ENCODE data around the gene PLA2G4D. TPM values are rescaled to one million over a fixed set of nuclear protein-coding genes. Genes with fewer than 3 reads are reported as not detected.

Gene PLA2G4D
- total RNA-seq, 1 donor from 2014 or later, result not detected

DNA sequence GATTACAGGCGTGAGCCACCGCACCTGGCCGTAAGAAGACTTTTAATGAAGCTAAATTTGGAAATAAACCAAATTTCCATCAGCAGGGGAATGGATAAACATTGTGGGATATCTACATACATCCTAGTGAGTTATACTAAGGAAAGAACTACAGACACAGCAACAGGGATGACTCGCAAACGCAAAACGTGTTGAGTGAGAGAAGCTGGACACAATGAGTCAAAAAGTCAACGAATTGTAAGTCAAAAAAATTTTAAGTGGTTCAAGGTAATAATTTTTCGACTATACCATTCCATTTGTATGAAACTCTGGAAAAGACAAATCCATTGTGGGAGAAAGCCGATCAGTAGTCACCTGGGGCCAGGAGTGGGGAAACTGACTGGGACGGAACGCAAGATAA, 42.2 kb upstream of the PLA2G4D start:
- Histone ChIP-seq H3K9ac (ENCODE audit: low read depth in 1 of 3, low read length in 3 of 3) (no peak overlapping the region), H3K4me1 (ENCODE audit: control insufficient read depth in 3 of 3, insufficient read depth in 3 of 3, low read length in 3 of 3) (peaks cover 0 to 2% (median 0%) of the 10 kb centered on the region in 3 donors), H3K27me3 (ENCODE audit: control insufficient read depth in 3 of 3, insufficient read depth in 3 of 3, low read length in 3 of 3) (no peaks in the 10 kb centered on the region), H3K36me3 (ENCODE audit: control insufficient read depth in 3 of 3, insufficient read depth in 3 of 3, low read length in 3 of 3) (no peaks in the 10 kb centered on the region), H3K4me3 (ENCODE audit: low read length in 3 of 3) (no peak overlapping the region), H3K27ac (ENCODE audit: low read depth, low read length) (no peak overlapping the region), H3K9me3 (ENCODE audit: control insufficient read depth in 3 of 3, low read length in 3 of 3) (no peaks in the 10 kb centered on the region)

DNA sequence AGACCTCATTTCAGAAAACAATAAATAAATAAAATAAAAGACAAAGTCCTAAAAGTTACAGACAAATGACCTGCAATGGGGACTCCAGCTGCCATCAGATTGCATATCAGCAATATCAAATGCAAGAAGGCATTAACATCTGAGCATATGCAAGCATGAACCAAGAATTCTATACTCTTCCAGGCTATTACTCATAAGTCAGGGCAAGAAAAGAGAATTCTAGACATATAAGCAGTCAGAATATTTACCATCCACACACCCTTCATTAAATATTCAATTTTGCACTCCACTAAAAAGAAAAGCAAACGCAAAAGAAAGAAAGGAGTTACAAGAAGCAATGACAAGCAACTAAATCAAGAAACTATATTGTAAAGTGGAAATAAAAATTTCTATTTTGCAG, 41.0 kb upstream of the PLA2G4D start:
- Histone ChIP-seq H3K27me3 (ENCODE audit: control insufficient read depth in 3 of 3, insufficient read depth in 3 of 3, low read length in 3 of 3) (peaks cover 0 to 6% (median 0%) of the 10 kb centered on the region in 3 donors), H3K4me3 (ENCODE audit: low read length in 3 of 3) (no peak overlapping the region), H3K36me3 (ENCODE audit: control insufficient read depth in 3 of 3, insufficient read depth in 3 of 3, low read length in 3 of 3) (no peaks in the 10 kb centered on the region), H3K27ac (ENCODE audit: low read depth, low read length) (no peak overlapping the region), H3K4me1 (ENCODE audit: control insufficient read depth in 3 of 3, insufficient read depth in 3 of 3, low read length in 3 of 3) (peaks cover 0 to 2% (median 0%) of the 10 kb centered on the region in 3 donors), H3K9ac (ENCODE audit: low read depth in 1 of 3, low read length in 3 of 3) (no peak overlapping the region), H3K9me3 (ENCODE audit: control insufficient read depth in 3 of 3, low read length in 3 of 3) (no peaks in the 10 kb centered on the region)

DNA sequence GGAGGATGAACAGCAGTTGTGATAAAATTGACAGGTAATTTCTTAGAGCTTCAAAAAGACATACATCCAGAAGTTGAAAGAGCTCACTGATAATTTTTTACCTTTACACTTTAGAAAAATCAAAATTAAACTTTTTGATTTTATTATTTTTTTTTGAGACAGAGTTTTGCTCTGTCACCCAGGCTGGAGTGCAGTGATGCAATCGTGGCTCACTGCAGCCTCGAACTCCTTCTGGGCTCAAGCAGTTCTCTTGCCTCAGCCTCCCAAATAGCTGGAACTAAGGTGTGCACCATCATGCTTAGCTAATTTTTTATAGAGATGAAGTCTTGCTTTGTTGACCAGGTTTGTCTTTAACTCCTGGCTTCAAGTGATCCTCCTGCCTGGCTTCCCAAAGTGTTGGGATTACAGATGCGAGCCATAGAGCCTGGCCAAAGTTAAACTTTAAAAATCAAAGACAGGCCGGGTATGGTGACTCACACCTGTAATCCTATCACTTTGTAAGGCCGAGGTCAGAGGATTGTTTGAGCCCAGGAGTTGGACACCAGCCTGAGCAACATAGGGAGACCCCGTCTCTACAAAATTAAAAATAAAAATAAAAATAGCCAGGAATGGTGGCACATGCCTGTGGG, 40.4 kb upstream of the PLA2G4D start:
- Histone ChIP-seq H3K27ac (ENCODE audit: low read depth, low read length) (no peak overlapping the region), H3K4me3 (ENCODE audit: low read length in 3 of 3) (no peak overlapping the region), H3K9me3 (ENCODE audit: control insufficient read depth in 3 of 3, low read length in 3 of 3) (no peaks in the 10 kb centered on the region), H3K4me1 (ENCODE audit: control insufficient read depth in 3 of 3, insufficient read depth in 3 of 3, low read length in 3 of 3) (peaks cover 0 to 2% (median 0%) of the 10 kb centered on the region in 3 donors), H3K27me3 (ENCODE audit: control insufficient read depth in 3 of 3, insufficient read depth in 3 of 3, low read length in 3 of 3) (peaks cover 0 to 10% (median 0%) of the 10 kb centered on the region in 3 donors), H3K9ac (ENCODE audit: low read depth in 1 of 3, low read length in 3 of 3) (no peak overlapping the region), H3K36me3 (ENCODE audit: control insufficient read depth in 3 of 3, insufficient read depth in 3 of 3, low read length in 3 of 3) (no peaks in the 10 kb centered on the region)

DNA sequence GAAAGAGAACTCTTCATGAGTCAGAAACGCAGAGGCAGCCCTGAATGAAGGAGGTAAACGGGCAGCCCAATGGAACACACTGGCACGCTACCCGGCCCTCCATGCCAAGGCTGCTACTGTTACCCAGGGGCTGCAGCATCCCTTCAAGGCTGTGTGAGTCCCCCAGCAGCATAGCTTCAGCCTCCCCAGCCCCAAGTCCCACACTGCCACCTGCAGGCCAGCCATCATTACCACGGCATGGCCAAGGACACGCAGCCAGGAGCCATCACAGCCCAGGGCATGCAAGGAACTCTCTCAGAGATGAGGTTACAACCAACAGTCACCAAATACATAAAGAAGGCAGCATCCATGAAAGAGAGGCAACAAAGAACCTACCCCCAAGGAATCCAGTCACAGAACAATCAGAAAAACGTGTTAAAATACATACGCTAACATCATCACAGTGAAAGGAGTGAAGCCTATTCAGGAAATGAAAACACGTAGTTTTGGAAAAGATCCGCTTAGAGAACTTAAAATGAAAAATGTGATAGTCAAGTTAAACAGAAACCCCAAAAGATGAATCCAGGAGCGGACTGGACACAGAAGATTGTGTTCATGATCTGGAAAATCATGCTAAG, 39.6 kb upstream of the PLA2G4D start:
- no peaks in the 10 kb centered on the region for H3K36me3 ChIP-seq (ENCODE audit: control insufficient read depth in 3 of 3, insufficient read depth in 3 of 3, low read length in 3 of 3)

DNA sequence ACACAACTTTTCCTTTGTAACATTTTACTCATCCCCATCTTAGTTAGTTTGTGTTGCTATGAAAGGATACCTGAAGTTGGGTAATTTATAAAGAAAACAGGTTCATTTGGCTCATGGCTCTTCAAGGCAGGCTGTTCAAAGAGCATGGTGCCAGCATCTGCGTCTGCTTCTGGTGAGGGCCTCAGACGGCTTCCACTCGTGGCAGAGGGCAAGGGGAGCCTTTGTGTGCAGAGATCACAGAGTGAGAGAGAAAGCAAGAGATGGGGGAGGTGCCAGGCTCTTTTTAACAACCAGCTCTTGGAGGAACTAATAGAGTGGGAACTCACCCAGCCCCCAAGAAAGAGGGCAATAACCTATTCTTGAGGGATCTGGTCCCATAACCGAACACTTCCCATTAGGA, 39.0 kb upstream of the PLA2G4D start:
- no peaks in the 10 kb centered on the region for H3K9me3 ChIP-seq (ENCODE audit: control insufficient read depth in 3 of 3, low read length in 3 of 3)
- H3K4me3 ChIP-seq (ENCODE audit: low read length in 3 of 3), result no peak overlapping the region
- H3K36me3 ChIP-seq (ENCODE audit: control insufficient read depth in 3 of 3, insufficient read depth in 3 of 3, low read length in 3 of 3), result no peaks in the 10 kb centered on the region
- H3K27me3 ChIP-seq (ENCODE audit: control insufficient read depth in 3 of 3, insufficient read depth in 3 of 3, low read length in 3 of 3), result peaks cover 0 to 10% (median 0%) of the 10 kb centered on the region in 3 donors
- H3K27ac ChIP-seq (ENCODE audit: low read depth, low read length), result no peak overlapping the region
- peaks cover 0 to 2% (median 0%) of the 10 kb centered on the region in 3 donors for H3K4me1 ChIP-seq (ENCODE audit: control insufficient read depth in 3 of 3, insufficient read depth in 3 of 3, low read length in 3 of 3)
- no peak overlapping the region for H3K9ac ChIP-seq (ENCODE audit: low read depth in 1 of 3, low read length in 3 of 3)

More for the DNA sequence above, 39.6 kb upstream of the PLA2G4D start:
- no peak overlapping the region for H3K27ac ChIP-seq (ENCODE audit: low read depth, low read length)
- H3K4me3 ChIP-seq (ENCODE audit: low read length in 3 of 3), result no peak overlapping the region
- peaks cover 0 to 2% (median 0%) of the 10 kb centered on the region in 3 donors for H3K4me1 ChIP-seq (ENCODE audit: control insufficient read depth in 3 of 3, insufficient read depth in 3 of 3, low read length in 3 of 3)
- no peak overlapping the region for H3K9ac ChIP-seq (ENCODE audit: low read depth in 1 of 3, low read length in 3 of 3)
- H3K27me3 ChIP-seq (ENCODE audit: control insufficient read depth in 3 of 3, insufficient read depth in 3 of 3, low read length in 3 of 3), result peaks cover 0 to 10% (median 0%) of the 10 kb centered on the region in 3 donors
- H3K9me3 ChIP-seq (ENCODE audit: control insufficient read depth in 3 of 3, low read length in 3 of 3), result no peaks in the 10 kb centered on the region

DNA sequence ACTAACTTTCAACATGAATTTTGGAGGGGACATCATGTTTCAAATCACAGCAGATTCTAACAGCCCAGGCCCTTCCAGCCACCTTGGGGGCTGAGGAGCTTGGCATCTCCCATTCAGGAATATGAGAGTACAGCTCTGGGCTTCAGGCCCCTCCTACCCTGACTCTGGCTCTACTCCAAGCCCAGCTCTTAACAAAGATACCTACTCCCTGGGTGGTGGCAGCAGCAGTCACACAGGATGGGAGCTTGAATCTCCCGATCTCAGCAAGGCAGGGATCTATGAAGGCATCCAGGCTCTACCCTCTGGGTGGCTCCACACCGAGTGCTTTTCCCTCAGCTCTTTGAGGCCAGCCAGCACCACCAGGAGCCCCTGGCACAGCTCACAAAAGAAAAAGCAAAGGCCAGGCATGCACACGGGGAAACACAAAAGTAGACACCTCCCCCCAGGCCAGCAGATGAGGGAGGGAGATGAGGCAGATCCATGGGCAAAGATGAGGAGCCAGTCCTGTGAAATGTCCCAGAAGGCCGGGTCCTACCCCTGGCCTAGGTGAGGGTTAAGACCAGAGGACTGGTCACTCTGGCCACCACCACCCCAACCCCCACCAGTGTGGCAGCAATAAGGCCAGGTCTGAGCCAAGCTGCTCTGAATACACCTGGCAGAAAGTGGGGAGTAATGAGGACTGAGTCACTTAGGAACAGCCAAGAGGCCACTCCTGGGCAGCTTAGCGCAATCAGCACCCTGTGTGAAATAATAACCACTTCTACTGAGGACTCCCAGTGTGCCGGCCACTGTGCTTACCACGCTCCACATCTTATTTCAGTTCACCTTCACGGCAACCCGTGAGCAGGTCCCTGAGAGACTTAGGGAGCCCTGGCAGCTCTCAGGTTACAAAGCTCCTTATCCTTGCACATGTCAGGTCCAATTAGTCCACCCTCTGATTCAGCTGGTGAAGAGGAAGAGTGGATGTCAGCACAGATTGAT, 37.8 kb upstream of the PLA2G4D start:
- peaks cover 0 to 2% (median 0%) of the 10 kb centered on the region in 3 donors for H3K4me1 ChIP-seq (ENCODE audit: control insufficient read depth in 3 of 3, insufficient read depth in 3 of 3, low read length in 3 of 3)
- H3K9me3 ChIP-seq (ENCODE audit: control insufficient read depth in 3 of 3, low read length in 3 of 3), result no peaks in the 10 kb centered on the region
- no peak overlapping the region for H3K27ac ChIP-seq (ENCODE audit: low read depth, low read length)
- no peak overlapping the region for H3K9ac ChIP-seq (ENCODE audit: low read depth in 1 of 3, low read length in 3 of 3)
- no peaks in the 10 kb centered on the region for H3K36me3 ChIP-seq (ENCODE audit: control insufficient read depth in 3 of 3, insufficient read depth in 3 of 3, low read length in 3 of 3)
- H3K27me3 ChIP-seq (ENCODE audit: control insufficient read depth in 3 of 3, insufficient read depth in 3 of 3, low read length in 3 of 3), result peaks cover 0 to 10% (median 4%) of the 10 kb centered on the region in 3 donors
- H3K4me3 ChIP-seq (ENCODE audit: low read length in 3 of 3), result no peak overlapping the region

DNA sequence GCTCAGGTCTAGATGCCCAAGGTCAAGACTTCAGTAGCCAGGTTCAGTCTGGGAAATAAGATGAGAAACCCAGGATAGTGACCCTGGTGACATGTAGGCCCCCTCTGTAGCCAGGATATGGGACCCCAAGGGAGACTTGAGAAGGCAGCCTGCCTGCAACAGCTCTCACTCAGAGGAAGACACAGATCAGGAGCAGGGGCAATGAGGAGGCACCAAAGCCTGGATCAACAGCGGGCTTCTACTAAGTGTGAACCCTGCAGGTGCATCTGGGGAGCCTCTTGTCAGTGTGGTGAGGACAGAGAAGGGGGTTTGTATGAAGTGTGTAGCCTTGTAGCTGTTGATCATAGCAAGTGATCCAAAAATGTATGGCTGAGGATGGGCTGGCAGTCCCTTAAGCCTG, 36.6 kb upstream of the PLA2G4D start:
- no peak overlapping the region for H3K4me3 ChIP-seq (ENCODE audit: low read length in 3 of 3)
- no peaks in the 10 kb centered on the region for H3K36me3 ChIP-seq (ENCODE audit: control insufficient read depth in 3 of 3, insufficient read depth in 3 of 3, low read length in 3 of 3)
- H3K27ac ChIP-seq (ENCODE audit: low read depth, low read length), result no peak overlapping the region
- H3K9me3 ChIP-seq (ENCODE audit: control insufficient read depth in 3 of 3, low read length in 3 of 3), result no peaks in the 10 kb centered on the region
- no peak overlapping the region for H3K9ac ChIP-seq (ENCODE audit: low read depth in 1 of 3, low read length in 3 of 3)
- H3K27me3 ChIP-seq (ENCODE audit: control insufficient read depth in 3 of 3, insufficient read depth in 3 of 3, low read length in 3 of 3), result peaks cover 0 to 10% (median 4%) of the 10 kb centered on the region in 3 donors
- peaks cover 0 to 2% (median 0%) of the 10 kb centered on the region in 3 donors for H3K4me1 ChIP-seq (ENCODE audit: control insufficient read depth in 3 of 3, insufficient read depth in 3 of 3, low read length in 3 of 3)

DNA sequence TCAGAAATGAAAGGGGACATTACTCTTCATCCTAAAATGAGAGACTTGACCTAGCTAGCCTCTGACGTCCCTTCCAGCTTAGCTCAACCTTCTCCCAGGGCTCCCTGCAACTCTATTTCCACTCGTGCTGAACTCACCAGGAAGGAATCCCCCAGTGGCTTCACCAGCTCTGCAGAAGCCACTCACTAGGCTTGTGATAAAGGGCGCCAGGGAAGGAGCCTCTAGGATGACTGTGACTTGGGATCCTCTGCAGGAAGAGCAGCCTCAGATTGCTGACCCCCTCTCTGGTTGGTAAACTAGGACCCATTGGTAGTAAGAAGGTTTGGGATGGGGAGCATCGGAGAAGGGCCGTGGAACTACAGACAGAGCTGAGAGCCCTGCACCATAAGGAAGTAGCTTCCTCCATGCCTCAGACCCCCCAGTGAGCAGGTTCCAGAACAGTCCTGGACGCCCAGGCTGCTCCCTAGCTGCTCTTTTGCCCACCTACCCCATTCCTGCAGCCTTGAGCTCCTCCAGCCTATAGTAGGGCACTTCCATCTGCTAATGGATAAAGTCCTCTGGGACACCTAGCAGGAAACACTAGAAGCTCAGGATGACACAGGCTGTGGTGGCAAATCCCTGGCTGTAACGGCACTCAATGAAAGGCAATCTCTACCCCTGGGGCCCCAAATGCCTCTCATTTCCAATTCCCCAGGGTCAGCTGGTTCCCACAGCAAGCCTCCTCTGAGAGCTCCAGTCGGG, 36.1 kb upstream of the PLA2G4D start:
- Histone ChIP-seq H3K9me3 (ENCODE audit: control insufficient read depth in 3 of 3, low read length in 3 of 3) (no peaks in the 10 kb centered on the region), H3K4me1 (ENCODE audit: control insufficient read depth in 3 of 3, insufficient read depth in 3 of 3, low read length in 3 of 3) (peaks cover 0 to 2% (median 0%) of the 10 kb centered on the region in 3 donors), H3K27me3 (ENCODE audit: control insufficient read depth in 3 of 3, insufficient read depth in 3 of 3, low read length in 3 of 3) (peaks cover 0 to 10% (median 4%) of the 10 kb centered on the region in 3 donors), H3K9ac (ENCODE audit: low read depth in 1 of 3, low read length in 3 of 3) (no peak overlapping the region), H3K4me3 (ENCODE audit: low read length in 3 of 3) (no peak overlapping the region), H3K27ac (ENCODE audit: low read depth, low read length) (no peak overlapping the region), H3K36me3 (ENCODE audit: control insufficient read depth in 3 of 3, insufficient read depth in 3 of 3, low read length in 3 of 3) (no peaks in the 10 kb centered on the region)

DNA sequence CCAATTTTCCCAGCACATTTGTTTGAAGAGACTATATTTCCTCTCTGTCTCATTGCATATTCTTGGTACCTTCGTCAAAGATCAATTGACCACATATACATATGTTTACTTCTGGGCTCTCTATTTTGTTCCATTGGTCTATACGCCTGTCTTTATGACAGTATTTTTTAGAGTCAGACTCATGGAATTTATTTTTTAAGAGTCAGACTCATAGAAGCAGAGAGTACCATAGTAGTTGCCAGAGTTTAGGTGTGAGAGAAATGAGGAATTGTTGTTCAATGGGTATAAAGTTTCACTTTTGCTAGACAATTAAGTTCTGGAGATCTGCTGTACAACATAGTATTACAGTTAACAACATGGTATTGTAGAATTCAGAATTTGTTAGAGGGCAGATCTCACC, 35.0 kb upstream of the PLA2G4D start:
- Histone ChIP-seq H3K4me3 (ENCODE audit: low read length in 3 of 3) (no peak overlapping the region), H3K9me3 (ENCODE audit: control insufficient read depth in 3 of 3, low read length in 3 of 3) (no peaks in the 10 kb centered on the region), H3K9ac (ENCODE audit: low read depth in 1 of 3, low read length in 3 of 3) (no peak overlapping the region), H3K4me1 (ENCODE audit: control insufficient read depth in 3 of 3, insufficient read depth in 3 of 3, low read length in 3 of 3) (peaks cover 0 to 2% (median 0%) of the 10 kb centered on the region in 3 donors), H3K27ac (ENCODE audit: low read depth, low read length) (no peak overlapping the region), H3K27me3 (ENCODE audit: control insufficient read depth in 3 of 3, insufficient read depth in 3 of 3, low read length in 3 of 3) (peaks cover 0 to 10% (median 4%) of the 10 kb centered on the region in 3 donors), H3K36me3 (ENCODE audit: control insufficient read depth in 3 of 3, insufficient read depth in 3 of 3, low read length in 3 of 3) (no peaks in the 10 kb centered on the region)

Data from skeletal muscle tissue (tissue), 4 donors.